RWPE2 (cell line): ENCODE data around the gene DLX4.

Experiments
- ATAC-seq: fragments of 200-7000 bp; cut with Tn5 transposase; 3 replicates; pipeline ENCODE4 v1.9.1; 2021; ENCODE audit warnings: low read depth
- DNase-seq: peaks from one replicate; pipeline ENCODE4 v3.0.0-alpha.2; 2020; ENCODE audit warnings: low spot score
- H3K27ac ChIP-seq: fragments of 450-650 bp; 2 replicates; pipeline ENCODE4 v1.5.1; 2017; ENCODE audit warnings: mild to moderate bottlenecking; ENCODE audit not compliant: poor library complexity, severe bottlenecking
- H3K27me3 ChIP-seq: fragments of 250-450 bp; sonication (Bioruptor Pico); 2 replicates; pipeline ENCODE4 v1.5.1; 2021; ENCODE audit warnings: mild to moderate bottlenecking, moderate library complexity; ENCODE audit not compliant: insufficient read depth, poor library complexity, severe bottlenecking
- H3K36me3 ChIP-seq: fragments of 250-450 bp; sonication (Bioruptor Pico); 2 replicates; pipeline ENCODE4 v1.5.1; 2020; ENCODE audit warnings: low read depth, mild to moderate bottlenecking, moderate library complexity
- H3K4me1 ChIP-seq: fragments of 250-450 bp; sonication (Bioruptor Pico); 2 replicates; pipeline ENCODE4 v1.5.1; 2021; ENCODE audit warnings: mild to moderate bottlenecking, moderate library complexity; ENCODE audit not compliant: insufficient read depth, poor library complexity, severe bottlenecking
- H3K4me3 ChIP-seq: fragments of 250-450 bp; sonication (Bioruptor Pico); 2 replicates; pipeline ENCODE4 v1.5.1; 2021; ENCODE audit warnings: mild to moderate bottlenecking, moderate library complexity; ENCODE audit not compliant: severe bottlenecking
- H3K9me3 ChIP-seq: fragments of 250-450 bp; sonication (Bioruptor Pico); 2 replicates; pipeline ENCODE4 v1.5.1; 2021; ENCODE audit warnings: mild to moderate bottlenecking, moderate library complexity; ENCODE audit not compliant: severe bottlenecking
- CTCF ChIP-seq: fragments of 450-650 bp; IDR thresholded peaks from one replicate; pipeline ENCODE4 v1.5.1; 2017; ENCODE audit warnings: mild to moderate bottlenecking, moderate library complexity; ENCODE audit not compliant: poor library complexity, severe bottlenecking

DLX4 gene

GRCh38 chr17:49992933-49993422, 24.0 kb downstream of the DLX4 start:
- DNase-seq, result no peak
- peaks cover 10% of the 10 kb centered on the region for H3K27me3 ChIP-seq
- peaks cover 12% of the 10 kb centered on the region for H3K4me1 ChIP-seq
- no peak overlapping the region for H3K27ac ChIP-seq
- no peak for TF ChIP-seq CTCF
- no peaks in the 10 kb centered on the region for H3K36me3 ChIP-seq
- no peaks in the 10 kb centered on the region for H3K9me3 ChIP-seq
- H3K4me3 ChIP-seq, result peak overlapping the region; percentile 44
- ATAC-seq, result no peak

- Histone ChIP-seq H3K36me3 (no peaks in the 10 kb centered on the region), H3K27me3 (peaks cover 10% of the 10 kb centered on the region), H3K4me1 (peaks cover 10% of the 10 kb centered on the region), H3K4me3 (peak overlapping the region; percentile 44), H3K27ac (no peak overlapping the region), H3K9me3 (no peaks in the 10 kb centered on the region)
- DNase-seq (no peak), ATAC-seq (0 out of 3 replicates have a peak, but pooled peaks have one; percentile 3)
- no peak for TF ChIP-seq CTCF
Observed at GRCh38 chr17:49993423-49994060, 24.6 kb downstream of the DLX4 start.

- H3K4me3 ChIP-seq, result peak overlapping the region; percentile 44
- peaks cover 10% of the 10 kb centered on the region for H3K27me3 ChIP-seq
- peaks cover 10% of the 10 kb centered on the region for H3K4me1 ChIP-seq
- no peak for TF ChIP-seq CTCF
- peak; percentile 22 for ATAC-seq
- no peaks in the 10 kb centered on the region for H3K9me3 ChIP-seq
- no peak overlapping the region for H3K27ac ChIP-seq
- no peaks in the 10 kb centered on the region for H3K36me3 ChIP-seq
- no peak for DNase-seq
Observed at GRCh38 chr17:49994085-49995054, 25.4 kb downstream of the DLX4 start.

GRCh38 chr17:49995055-49995738, 26.2 kb downstream of the DLX4 start, which contains the start of gene DLX3:
DLX3 (minus strand) TSS chr17:49995224; CDS start chr17:49994998, 226 bp downstream.
- TF ChIP-seq CTCF, result no peak
- ATAC-seq (peak; percentile 46), DNase-seq (peak; percentile 89)
- Histone ChIP-seq H3K9me3 (no peaks in the 10 kb centered on the region), H3K36me3 (no peaks in the 10 kb centered on the region), H3K27me3 (peaks cover 10% of the 10 kb centered on the region), H3K4me1 (peaks cover 10% of the 10 kb centered on the region), H3K4me3 (peak within 1 kb of the TSS; percentile 44), H3K27ac (no peak within 1 kb of the TSS)
